HG03571 (cell line): ENCODE data around the gene APBA1.

Experiments
- ATAC-seq: cut with Tn5 transposase; IDR thresholded peaks from one replicate; pipeline ENCODE4 v1.9.1; 2021; ENCODE audit not compliant: unreplicated experiment

Gene APBA1

DNA sequence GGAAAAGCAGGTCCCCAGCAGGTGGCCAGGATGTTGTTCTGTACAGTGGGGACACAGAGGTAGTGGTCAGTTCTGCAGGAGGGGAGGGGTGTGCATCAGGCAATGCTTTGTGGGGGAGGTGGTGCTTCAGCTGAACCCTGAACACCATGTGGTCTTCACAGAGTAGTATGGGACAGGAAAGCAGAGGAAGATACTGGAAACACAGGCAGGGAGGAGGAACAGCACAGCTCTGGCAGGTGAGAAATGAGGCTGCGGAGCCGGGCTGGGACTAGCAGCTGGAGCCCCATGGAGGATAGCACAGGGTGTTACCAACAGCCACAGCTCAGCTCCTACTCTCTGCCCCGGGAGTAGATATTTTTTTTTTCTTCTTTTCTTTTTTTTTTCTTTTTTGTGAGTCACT lies 185.7 kb downstream of the APBA1 start:
- ATAC-seq: no peak

DNA sequence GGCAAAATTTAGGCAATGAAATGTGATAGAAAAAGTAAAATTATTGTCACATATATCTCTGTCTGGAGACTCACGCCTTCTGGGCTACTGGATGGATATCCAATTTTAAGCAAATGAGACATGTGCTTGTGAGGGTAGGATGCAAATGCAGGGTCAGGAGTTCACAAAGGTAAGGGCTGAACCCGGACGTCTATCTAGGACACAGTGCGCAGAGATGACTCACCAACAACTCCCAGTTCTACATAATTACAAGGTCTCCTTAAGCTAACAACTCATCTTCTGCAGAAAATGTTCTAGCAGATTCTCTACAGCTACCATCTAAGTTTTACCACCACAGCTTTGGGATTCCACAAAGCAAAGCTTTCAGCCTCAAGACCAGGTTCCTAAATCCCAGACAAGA lies 186.7 kb downstream of the APBA1 start:
- ATAC-seq: no peak

DNA sequence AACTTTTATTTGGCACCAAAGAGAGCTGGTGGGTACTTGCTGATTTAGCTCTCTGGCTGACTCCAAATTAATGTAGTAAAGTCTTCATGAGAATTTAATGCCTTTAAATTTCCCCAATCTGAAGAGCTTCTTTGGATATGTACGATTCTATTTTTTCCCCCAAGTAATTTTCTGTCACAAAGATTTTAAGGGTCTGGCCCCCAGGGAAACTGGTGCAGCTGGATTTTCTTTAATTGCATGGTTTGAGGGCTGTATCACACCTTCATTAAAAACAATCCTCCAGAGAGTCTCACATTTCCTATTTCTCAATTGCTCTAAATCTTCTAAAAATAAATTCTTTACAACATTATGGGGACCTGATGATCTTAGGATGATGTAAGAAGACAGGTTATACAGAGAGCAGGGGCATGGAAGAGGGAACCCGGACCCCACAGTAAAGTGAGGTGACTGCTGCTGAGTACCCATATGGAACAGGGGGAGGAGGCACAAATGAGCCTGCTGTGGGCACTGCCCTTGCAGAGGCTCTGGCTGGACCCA lies 188.2 kb downstream of the APBA1 start:
- no peak for ATAC-seq

DNA sequence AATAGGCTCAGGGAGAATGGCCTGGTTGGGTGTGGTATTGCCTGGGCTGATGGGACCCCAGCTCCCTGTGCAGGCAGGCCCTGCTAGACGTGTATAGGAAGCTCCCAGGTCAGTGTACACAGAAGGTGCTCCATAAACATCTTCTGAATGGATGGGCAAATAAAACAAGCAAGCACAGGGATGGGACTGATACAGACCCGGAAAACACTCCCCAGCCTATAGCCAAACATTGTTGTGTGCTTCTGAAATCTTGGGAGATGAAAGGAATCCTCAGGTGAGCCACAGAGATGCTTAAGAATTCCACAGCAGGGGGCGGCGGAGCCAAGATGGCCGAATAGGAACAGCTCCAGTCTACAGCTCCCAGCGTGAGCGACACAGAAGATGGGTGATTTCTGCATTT lies 195.4 kb downstream of the APBA1 start:
- no peak for ATAC-seq

DNA sequence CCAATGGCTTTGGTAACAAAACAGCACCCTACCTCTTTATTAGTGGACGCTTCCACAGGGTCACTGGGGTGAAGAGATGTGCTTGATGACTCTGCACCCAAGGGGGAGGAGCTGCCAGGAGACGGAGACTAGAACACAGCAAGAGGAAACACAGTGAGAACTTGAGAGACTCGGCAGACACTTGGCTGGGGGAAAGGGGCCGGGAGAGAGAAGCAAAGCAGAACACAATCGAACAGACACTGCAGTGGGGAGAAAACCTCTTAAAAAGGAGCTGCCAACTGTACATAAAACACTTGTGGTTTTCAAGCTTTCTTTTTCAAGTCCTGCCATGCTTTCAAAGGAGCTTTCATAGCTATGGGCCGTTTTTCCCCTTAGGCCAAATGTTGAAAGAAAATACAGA lies 196.2 kb downstream of the APBA1 start:
- ATAC-seq: no peak

DNA sequence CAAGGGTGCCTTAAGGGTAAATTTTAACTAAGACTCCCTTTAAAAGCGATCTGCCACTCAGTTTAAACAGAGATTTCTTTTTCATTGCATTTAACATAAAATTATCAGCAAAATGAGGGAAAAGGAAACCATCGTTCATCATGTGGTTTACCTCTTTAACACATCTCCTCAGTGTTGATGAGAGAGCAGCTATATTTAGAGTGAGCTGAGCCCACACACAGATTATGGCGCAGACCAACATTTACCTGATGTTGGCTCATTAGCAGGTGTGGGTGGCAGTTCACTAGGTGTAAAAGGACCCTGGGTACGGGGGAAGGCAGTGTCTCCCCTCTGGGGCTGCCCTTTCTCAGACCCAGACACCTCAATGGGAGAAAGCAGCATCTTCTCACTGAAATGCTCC lies 197.3 kb downstream of the APBA1 start:
- no peak for ATAC-seq

DNA sequence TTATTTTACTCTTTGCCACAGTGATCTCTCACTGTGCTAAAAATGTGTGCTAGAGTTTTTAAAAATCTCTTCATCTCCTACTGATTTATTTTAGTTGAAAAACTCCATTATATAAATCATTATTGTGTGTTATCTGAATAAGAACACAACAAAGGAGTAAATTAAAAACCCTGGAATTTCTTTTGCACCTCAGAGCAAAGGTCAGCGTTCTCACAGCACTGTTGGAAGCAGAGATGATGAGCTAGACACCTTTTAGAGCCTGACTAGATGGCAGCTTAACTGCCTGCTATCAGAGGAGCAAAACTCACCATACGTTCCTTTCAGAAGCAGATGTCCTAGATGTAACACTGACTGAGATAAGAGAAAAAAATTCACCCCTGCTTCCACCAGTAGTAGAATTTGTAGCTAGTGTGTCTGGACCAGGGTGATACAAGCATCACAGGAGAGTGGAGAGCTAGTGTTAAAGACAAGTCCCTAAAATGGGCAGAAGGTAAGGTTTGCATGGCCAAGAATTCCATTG lies 200.0 kb downstream of the APBA1 start:
- no peak for ATAC-seq

DNA sequence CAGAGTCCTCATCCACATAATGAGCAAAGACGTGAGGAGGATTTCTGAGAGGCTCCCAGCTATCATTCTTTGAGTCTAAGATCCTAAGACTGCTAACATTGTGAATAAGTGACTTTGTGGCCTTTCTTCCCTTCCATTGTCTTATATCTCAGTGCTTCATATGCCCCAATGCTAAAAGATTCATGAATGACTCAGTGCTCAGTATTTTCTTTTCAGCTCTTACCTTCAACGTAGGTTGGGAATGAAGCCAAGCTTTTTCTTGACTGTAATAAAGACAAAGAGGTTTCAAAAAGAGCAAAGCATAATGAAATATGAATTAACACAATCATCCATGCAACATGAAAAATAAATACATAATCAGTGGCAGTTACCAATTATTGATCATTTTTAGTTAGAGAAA lies 200.7 kb downstream of the APBA1 start:
- ATAC-seq: no peak

DNA sequence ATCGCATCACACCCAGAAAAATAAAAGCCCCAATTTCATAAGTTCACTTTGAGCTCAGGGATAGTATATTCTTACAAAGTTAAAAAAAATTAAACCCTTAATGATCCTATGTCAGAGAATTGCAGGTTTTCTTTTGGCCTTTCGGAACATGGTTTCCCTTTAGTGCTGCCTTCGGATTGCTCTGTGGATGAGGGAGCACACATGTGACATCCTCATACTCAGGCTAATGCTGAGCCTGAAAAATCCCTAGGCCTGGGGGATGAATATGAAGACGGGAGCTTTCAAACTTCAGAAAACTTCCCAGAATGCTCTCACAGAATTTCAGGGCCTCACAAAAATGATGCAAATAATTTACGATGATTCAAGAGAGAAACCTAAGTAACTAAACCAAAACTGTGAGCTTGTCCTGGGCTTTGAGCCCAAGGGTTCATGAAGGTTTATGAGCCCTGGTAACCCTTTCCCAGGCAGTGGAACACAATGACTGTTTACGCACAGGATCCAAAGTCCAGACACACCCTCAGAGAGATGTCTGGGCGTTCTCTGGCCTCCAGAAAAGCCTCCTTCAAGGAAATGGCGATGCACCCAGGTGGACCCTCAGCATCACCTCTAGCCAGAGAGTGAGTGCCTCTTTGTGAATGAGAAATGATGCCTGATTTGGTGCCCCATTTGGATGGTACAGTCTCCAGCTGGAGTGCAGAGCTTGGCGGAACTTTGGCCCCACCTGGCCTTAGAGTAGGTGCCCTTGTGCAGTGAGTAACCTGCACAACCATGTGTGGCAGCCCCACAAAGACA lies 201.8 kb downstream of the APBA1 start:
- ATAC-seq: no peak

DNA sequence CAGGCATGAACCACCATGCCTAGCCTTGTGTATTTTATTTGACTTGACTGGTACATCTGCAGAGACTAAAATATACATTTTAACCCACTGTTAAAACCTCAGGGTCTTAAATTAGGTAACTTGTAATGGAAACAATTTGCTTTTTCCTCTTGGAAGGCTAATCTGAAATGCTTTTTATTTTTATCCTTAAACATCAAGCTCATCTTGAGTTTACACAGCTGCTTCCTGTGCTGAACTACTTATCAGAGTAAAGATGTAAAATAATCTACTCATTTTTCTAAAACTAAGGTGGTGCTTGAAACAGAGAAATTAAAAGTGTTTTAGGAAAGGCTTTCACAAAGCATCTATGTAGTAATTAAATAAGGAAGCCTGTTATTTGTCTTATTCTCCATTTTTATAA lies 203.0 kb downstream of the APBA1 start:
- no peak for ATAC-seq

DNA sequence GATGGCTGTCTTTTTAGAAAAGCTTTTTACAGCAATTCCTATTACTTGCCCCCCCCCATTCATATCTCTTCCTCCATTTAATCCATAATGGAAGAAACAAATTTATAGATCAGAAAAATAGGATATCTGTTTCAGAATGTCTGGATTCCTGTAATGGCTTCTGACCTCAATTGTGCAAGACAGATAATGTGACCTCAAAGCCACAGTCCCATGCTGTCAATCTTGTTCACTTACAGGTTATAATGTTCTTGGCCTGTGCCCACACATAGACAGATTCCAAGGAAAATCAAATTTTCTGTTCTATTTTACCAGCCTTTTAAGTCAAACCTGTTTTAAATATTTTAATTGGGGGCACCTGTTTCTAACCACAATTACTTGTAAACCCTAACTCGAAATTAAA lies 203.8 kb downstream of the APBA1 start:
- ATAC-seq: no peak

DNA sequence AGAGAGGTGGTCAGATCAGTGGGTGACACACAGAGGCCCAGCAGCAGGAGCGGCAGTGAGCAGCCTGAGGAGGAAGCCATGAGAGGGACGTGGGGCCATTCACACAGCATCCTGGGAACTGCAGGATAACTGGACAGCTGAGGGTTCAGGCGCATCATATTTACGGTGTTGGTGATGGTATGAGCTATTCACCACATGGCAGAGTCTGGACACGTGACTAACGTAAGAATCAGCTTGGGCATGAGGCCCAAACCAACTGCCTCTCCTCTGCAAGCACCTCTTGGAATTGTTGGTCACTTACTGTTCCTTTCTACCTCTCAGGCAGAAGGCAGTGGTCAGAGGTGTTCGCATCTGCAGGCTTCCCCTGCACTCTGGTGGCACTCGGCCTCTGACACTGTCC lies 206.0 kb downstream of the APBA1 start:
- ATAC-seq: no peak

DNA sequence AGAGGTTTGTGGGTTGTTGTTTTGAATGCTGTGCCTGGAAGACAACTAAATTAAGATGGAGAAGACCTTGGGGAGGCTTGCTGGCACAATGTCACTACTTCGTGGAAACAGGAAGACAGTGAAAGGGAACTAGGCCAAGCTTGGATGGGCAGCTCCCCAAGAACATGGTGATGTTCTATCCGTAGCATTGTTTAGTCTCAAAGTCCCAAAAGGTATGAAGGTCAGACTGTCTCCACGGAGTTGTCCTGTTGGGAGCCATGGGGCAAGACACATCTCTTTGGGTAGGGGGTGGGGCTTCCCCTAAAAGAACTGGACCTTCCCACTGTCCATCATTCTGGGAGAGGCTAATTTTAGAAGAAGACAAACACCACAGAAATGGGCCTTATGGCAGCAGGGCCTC lies 206.7 kb downstream of the APBA1 start:
- no peak for ATAC-seq

DNA sequence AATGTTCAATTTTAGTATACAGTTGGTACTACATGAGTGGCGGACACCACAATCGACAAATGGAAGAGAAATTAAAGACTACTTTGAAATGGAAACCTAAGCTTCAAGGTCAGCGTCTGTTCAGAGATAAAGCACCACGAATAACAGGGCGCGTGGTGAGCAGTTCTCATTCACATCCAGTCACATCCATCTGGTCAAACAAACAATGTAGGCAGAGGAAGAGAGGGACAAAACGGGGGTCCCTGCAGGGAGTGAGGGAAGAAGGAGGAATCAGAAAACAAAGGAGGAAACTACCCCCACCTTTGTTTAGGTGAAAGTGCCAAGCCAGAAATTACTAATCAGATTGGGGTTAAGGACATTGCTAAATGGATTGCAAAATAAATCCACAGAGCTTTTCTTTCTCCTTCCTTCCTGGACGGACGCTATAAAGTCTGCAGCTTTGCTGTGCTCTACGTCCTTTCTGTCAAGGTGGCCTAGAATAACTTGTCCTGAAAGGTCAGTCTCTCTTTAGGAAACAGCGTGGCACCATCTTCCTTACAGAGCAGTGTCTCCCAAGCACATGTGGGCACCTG lies 208.6 kb downstream of the APBA1 start:
- ATAC-seq: no peak

DNA sequence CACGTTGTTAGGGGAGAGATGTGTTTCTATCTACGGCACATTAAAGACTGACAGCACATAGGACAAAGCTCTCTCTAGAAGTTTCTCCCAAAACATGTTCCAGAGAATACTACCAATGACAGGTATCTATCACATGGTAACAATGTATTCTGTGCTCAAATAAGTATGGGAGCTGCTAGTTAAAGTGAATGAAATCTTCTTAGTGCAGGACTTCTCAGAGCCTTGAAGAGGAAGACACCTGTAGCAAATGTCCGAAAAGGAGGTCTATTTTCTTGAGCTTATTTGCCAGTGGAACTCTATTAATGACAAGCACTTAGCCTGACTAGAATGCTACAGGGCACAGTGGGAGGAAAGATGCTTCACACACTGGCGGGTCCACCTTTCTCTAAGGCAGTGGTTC lies 209.8 kb downstream of the APBA1 start:
- ATAC-seq: no peak

DNA sequence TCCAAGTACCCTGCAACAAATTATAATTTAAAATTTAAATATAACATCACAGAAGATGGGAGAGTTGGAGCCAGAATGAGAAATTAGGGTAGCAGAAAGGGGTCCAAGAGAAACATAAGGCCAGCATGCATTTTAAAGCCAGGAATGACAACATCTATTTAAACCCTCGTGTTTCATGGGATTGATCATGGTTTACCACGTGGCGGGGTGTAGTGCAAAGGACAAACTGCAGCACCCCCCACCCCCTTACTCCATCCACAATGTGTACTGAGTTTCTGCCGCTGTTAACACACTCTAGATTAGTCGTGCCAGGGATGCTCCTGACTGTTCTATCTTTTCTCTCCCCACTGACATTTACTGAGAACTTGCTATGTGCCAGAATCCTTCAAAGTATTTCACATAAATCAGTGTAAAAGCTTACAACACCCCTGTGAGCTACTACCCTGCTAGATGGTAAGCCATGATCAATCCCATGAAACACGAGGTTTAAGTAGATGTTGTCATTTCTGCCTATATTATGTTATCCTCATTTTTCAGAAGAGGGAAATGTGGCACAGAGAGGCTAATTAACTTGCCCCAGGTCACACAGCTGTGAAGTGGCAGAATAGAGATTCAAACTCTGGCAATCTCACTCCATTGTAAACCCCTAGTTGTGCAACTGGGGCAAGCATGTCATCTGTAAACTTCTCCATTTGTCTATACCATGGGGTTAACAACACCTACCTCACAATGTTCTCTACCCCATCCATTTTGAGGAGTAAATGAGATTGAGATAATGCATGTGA lies 210.9 kb downstream of the APBA1 start:
- no peak for ATAC-seq

DNA sequence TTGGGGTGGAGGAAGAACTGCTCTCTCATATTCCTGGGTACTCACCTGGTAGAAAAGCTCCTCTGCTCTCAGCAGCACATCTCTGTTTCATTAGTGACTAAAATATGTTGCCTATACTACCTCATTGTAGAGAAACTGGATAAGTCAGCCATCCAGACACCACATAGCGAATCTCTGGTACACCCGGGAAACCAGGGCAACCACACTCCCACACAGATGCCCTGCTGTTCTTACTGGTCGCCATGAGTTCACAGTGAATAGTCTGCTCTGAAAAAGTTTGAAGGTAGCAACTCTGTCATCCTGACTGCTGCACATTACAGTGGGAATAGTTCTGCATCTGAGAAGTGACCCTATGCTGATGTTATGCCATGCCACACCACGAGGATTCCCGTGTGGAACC lies 212.2 kb downstream of the APBA1 start:
- no peak for ATAC-seq

DNA sequence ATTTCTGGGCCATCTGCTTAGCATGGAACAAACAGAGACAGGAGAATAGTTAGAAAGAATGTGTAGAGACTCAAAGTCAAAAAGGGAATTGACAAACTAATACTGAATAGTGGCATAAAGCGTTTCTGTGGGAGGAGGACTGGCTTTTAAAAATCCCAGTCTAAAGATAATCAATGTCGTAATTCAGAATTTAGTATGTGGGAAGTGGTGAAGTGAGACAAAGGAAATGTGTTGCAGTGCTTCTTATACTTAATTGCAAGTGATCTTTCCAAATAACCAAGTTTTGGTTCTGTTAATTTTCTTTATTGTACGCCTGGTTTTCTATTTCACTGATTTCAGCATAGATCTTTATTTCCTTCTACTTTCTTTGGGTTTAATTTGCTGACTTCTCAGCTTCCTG lies 214.0 kb downstream of the APBA1 start:
- ATAC-seq: no peak

DNA sequence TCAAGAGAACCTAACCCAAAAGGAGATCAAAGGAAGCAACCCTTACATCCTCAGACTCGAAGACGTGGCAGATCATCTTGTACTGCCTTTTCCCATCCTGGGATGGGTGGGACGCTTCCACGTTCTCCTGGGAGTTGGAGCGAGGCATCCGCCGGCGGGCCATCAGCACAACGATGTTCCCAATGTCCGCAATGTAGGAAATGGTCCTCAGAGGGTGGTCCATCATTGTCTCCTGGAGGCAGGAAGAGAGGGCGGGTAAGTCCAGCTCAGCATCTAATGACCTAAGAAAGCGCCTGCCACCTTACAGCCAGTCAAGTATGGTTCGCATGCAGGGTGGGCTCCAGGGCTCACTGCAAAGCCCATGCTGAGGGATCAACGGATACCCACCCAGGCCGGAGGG lies 216.0 kb downstream of the APBA1 start:
- no peak for ATAC-seq

DNA sequence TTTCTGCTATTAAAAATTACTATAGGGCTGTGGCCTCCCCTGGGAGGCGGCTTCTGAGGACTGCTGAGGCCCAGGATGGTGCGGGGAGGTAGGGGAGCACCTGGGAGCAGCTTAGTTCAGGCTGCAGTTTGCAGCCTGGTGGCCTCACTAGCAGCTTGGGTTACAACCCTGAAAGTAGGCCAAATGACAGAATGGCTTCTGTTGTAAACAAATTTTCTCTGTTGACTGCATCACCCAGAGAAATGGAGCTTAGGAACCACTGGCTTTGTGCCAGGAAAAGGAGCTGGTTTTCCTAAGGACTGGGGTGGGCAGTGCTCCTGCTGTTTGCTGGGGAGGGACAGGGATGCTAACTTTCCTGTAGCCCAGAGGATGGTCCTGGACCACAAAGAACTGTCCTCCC lies 216.9 kb downstream of the APBA1 start:
- ATAC-seq: no peak

DNA sequence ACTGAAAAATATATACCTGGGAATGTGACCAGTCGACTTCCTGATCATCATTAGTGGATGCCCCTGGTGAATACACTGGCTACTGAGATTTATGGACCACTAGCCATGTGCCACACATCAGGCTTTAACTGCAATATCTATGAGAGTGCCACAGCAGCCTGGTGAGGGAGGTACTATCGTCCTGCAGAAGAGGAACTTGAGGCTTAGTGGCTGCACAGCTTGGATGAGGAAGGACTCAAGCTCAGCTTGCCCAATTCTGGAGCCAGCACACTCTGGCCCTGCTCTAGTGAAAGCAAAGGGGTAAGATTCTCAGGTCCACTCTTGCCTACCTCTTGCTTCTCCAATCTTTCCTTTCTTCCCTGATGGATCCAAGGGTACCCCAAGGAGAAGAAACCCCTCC lies 217.8 kb downstream of the APBA1 start:
- no peak for ATAC-seq

DNA sequence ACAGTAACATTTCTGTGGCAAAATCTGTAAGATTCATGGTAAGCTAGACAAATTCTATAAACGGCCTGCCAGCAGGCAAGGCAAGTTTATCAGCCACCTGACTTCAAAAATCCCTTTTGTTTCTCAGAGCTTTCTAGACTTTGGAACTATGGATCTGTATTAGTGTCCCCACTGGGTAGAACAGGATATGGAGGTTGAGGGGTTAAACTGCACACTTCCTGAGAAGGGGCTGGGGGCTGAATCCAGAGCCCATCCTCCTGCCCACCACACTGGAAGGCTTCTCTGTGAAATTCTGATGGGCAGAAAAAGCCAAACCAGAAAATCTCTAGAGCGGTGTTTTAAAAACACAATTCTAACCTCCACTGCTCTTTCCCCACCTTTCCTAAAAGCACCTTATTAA lies 218.4 kb downstream of the APBA1 start:
- no peak for ATAC-seq
